ENCODE results near the gene LCOR. TPM values are rescaled to one million over a fixed set of nuclear protein-coding genes. Genes with fewer than 3 reads are reported as not detected.

LCOR gene
- total RNA-seq, 1 donor from 2014 or later, result 35.3 TPM

GRCh38 chr10:96987842-96988175 is 155.7 kb downstream of the LCOR start:
- Histone ChIP-seq H3F3A (ENCODE audit: low read depth) (peaks cover 29% of the 10 kb centered on the region), H2AFZ (replicated peaks) (no peak overlapping the region), H3K4me1 (peaks cover 32% of the 10 kb centered on the region), H3K9ac (no peak overlapping the region), H4K20me1 (ENCODE audit: low read depth) (peaks cover 12% of the 10 kb centered on the region), H3K27me3 (no peaks in the 10 kb centered on the region), H3K9me3 (ENCODE audit: low read depth) (no peaks in the 10 kb centered on the region), H3K4me2 (no peak overlapping the region), H3K36me3 (no peaks in the 10 kb centered on the region), H3K4me3 (no peak overlapping the region), H3K79me2 (ENCODE audit: low read depth) (no peaks in the 10 kb centered on the region), H3K27ac (no peak overlapping the region)
- H3K27ac Mint-ChIP-seq, result no peak overlapping the region
- peaks cover 25% of the 10 kb centered on the region for H3K4me1 Mint-ChIP-seq
- H3K9me3 Mint-ChIP-seq, result no peaks in the 10 kb centered on the region
- H3K36me3 Mint-ChIP-seq, result peaks cover 10% of the 10 kb centered on the region
- no peak for DNase-seq (ENCODE audit: low spot score)
- TF ChIP-seq EZH2phosphoT487 (IDR thresholded peaks at IDR 0.05) (no peak), EZH2 (IDR thresholded peaks at IDR 0.05) (no peak), CTCF (IDR thresholded peaks at IDR 0.05) (no peak)
- no peaks in the 10 kb centered on the region for H3K27me3 Mint-ChIP-seq (ENCODE audit: insufficient read depth, low read depth)
- H3K4me3 Mint-ChIP-seq, result no peak overlapping the region

GRCh38 chr10:96988426-96988825 is 156.3 kb downstream of the LCOR start:
- Histone ChIP-seq H3K4me1 (peaks cover 31% of the 10 kb centered on the region), H3K36me3 (no peaks in the 10 kb centered on the region), H3K9me3 (ENCODE audit: low read depth) (no peaks in the 10 kb centered on the region), H3K9ac (no peak overlapping the region), H2AFZ (replicated peaks) (no peak overlapping the region), H3K4me3 (no peak overlapping the region), H3K4me2 (no peak overlapping the region), H3K27me3 (no peaks in the 10 kb centered on the region), H4K20me1 (ENCODE audit: low read depth) (peaks cover 12% of the 10 kb centered on the region), H3K79me2 (ENCODE audit: low read depth) (no peaks in the 10 kb centered on the region), H3F3A (ENCODE audit: low read depth) (peaks cover 23% of the 10 kb centered on the region), H3K27ac (no peak overlapping the region)
- no peak for DNase-seq (ENCODE audit: low spot score)
- H3K4me3 Mint-ChIP-seq, result no peak overlapping the region
- no peak for TF ChIP-seq EZH2phosphoT487 (IDR thresholded peaks at IDR 0.05)
- peaks cover 6% of the 10 kb centered on the region for H3K36me3 Mint-ChIP-seq
- no peaks in the 10 kb centered on the region for H3K27me3 Mint-ChIP-seq (ENCODE audit: insufficient read depth, low read depth)
- peaks cover 23% of the 10 kb centered on the region for H3K4me1 Mint-ChIP-seq
- H3K27ac Mint-ChIP-seq, result no peak overlapping the region
- H3K9me3 Mint-ChIP-seq, result no peaks in the 10 kb centered on the region

- Histone ChIP-seq H4K20me1 (ENCODE audit: low read depth) (no peaks in the 10 kb centered on the region), H3K27me3 (no peaks in the 10 kb centered on the region), H3F3A (ENCODE audit: low read depth) (no peaks in the 10 kb centered on the region), H3K4me1 (peaks cover 3% of the 10 kb centered on the region), H3K9me3 (ENCODE audit: low read depth) (no peaks in the 10 kb centered on the region), H3K79me2 (ENCODE audit: low read depth) (no peaks in the 10 kb centered on the region), H3K27ac (no peak overlapping the region), H3K4me2 (no peak overlapping the region), H3K36me3 (no peaks in the 10 kb centered on the region), H3K9ac (no peak overlapping the region), H3K4me3 (no peak overlapping the region), H2AFZ (replicated peaks) (no peak overlapping the region)
- Mint-ChIP-seq H3K9me3 (no peaks in the 10 kb centered on the region), H3K27me3 (ENCODE audit: insufficient read depth, low read depth) (no peaks in the 10 kb centered on the region), H3K27ac (no peak overlapping the region), H3K4me3 (no peak overlapping the region), H3K36me3 (peaks cover 4% of the 10 kb centered on the region), H3K4me1 (peaks cover 2% of the 10 kb centered on the region)
- DNase-seq (ENCODE audit: low spot score), result no peak
- no peak for TF ChIP-seq EZH2 (IDR thresholded peaks at IDR 0.05)
- no peak for TF ChIP-seq CTCF (IDR thresholded peaks at IDR 0.05)
- no peak for TF ChIP-seq EZH2phosphoT487 (IDR thresholded peaks at IDR 0.05)
Observed at GRCh38 chr10:96991313-96991841, 159.3 kb downstream of the LCOR start.

GRCh38 chr10:96992721-96993120 is 160.6 kb downstream of the LCOR start:
- no peak overlapping the region for H3K4me3 Mint-ChIP-seq
- no peak for TF ChIP-seq EZH2phosphoT487 (IDR thresholded peaks at IDR 0.05)
- no peak for TF ChIP-seq EZH2 (IDR thresholded peaks at IDR 0.05)
- TF ChIP-seq CTCF (IDR thresholded peaks at IDR 0.05), result no peak

More at GRCh38 chr10:96992721-96993120, 160.6 kb downstream of the LCOR start:
- Histone ChIP-seq H3K9ac (no peak overlapping the region), H3K27ac (no peak overlapping the region), H3K4me2 (no peak overlapping the region), H2AFZ (replicated peaks) (no peak overlapping the region), H4K20me1 (ENCODE audit: low read depth) (no peaks in the 10 kb centered on the region), H3K9me3 (ENCODE audit: low read depth) (no peaks in the 10 kb centered on the region), H3K4me3 (no peak overlapping the region), H3K4me1 (no peaks in the 10 kb centered on the region), H3F3A (ENCODE audit: low read depth) (no peaks in the 10 kb centered on the region), H3K79me2 (ENCODE audit: low read depth) (no peaks in the 10 kb centered on the region), H3K27me3 (no peaks in the 10 kb centered on the region), H3K36me3 (no peaks in the 10 kb centered on the region)
- Mint-ChIP-seq H3K36me3 (peaks cover 2% of the 10 kb centered on the region), H3K9me3 (no peaks in the 10 kb centered on the region), H3K27me3 (ENCODE audit: insufficient read depth, low read depth) (no peaks in the 10 kb centered on the region), H3K4me1 (peaks cover 2% of the 10 kb centered on the region), H3K27ac (no peak overlapping the region)
- DNase-seq (ENCODE audit: low spot score), result no peak

All from neural progenitor cell (in vitro differentiated cells).